Measurements from ENCODE around the gene KLHDC8A.

DNA sequence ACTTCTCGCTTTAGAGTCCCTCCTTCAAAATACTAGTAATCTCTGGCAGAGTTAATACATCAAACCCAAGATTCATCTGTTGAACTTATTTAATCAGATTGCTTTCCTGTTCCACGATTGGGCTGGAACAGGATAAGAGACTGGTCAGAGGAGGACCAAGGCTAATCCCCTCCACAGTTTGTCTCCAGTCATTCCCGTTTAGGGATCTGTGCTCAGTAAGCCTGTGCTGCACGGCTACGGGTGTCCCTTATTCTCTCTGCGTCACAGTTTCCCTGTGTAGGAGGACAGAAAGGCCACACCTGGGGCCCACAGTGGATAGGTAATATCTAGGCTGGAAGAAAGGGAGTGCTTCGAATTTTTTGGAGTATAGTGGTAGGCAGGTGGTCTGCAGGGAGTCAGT lies 18.7 kb downstream of the KLHDC8A start:
- TF ChIP-seq, protein P1, sequence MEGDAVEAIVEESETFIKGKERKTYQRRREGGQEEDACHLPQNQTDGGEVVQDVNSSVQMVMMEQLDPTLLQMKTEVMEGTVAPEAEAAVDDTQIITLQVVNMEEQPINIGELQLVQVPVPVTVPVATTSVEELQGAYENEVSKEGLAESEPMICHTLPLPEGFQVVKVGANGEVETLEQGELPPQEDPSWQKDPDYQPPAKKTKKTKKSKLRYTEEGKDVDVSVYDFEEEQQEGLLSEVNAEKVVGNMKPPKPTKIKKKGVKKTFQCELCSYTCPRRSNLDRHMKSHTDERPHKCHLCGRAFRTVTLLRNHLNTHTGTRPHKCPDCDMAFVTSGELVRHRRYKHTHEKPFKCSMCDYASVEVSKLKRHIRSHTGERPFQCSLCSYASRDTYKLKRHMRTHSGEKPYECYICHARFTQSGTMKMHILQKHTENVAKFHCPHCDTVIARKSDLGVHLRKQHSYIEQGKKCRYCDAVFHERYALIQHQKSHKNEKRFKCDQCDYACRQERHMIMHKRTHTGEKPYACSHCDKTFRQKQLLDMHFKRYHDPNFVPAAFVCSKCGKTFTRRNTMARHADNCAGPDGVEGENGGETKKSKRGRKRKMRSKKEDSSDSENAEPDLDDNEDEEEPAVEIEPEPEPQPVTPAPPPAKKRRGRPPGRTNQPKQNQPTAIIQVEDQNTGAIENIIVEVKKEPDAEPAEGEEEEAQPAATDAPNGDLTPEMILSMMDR (IDR thresholded peaks at IDR 0.05; ENCODE audit: low read depth, low read length), result no peak
- no peak for TF ChIP-seq EZH2phosphoT487 (IDR thresholded peaks at IDR 0.05; ENCODE audit: low read depth)
